Superior temporal gyrus (tissue), 1 donor: ENCODE data around the gene LANCL2.
A peak's percentile ranks its signal among the peaks of the same experiment; 100 is the strongest.

Experiments used
- DNase-seq: peaks from one replicate; pipeline ENCODE4 v3.0.0-alpha.2; 2016; ENCODE audit errors: extremely low spot score

Gene LANCL2

GRCh38 chr7:55361560-55361959, 3.6 kb upstream of the LANCL2 start:
- no peak for DNase-seq

- no peak for DNase-seq
These were observed 2.2 kb upstream of the LANCL2 start for GRCh38 chr7:55362927-55363326.

- DNase-seq = no peak
These were observed 1.6 kb upstream of the LANCL2 start for GRCh38 chr7:55363386-55364170.

- peak; percentile 96 for DNase-seq
These were observed 731 bp downstream of the LANCL2 start for GRCh38 chr7:55365675-55366460.

- no peak for DNase-seq
These were observed 1.4 kb downstream of the LANCL2 start for GRCh38 chr7:55366461-55367070.

GRCh38 chr7:55367283-55367840, 2.2 kb downstream of the LANCL2 start:
- DNase-seq = no peak

GRCh38 chr7:55369427-55370400, 4.6 kb downstream of the LANCL2 start:
- no peak for DNase-seq

- no peak for DNase-seq
These were observed 9.1 kb downstream of the LANCL2 start for GRCh38 chr7:55374213-55374612.

- DNase-seq = no peak
These were observed 10.1 kb downstream of the LANCL2 start for GRCh38 chr7:55375237-55375636.

- no peak for DNase-seq
These were observed 12.2 kb downstream of the LANCL2 start for GRCh38 chr7:55377162-55377817.

- DNase-seq = no peak
These were observed 14.1 kb downstream of the LANCL2 start for GRCh38 chr7:55379285-55379684.

GRCh38 chr7:55381189-55381588, 16.1 kb downstream of the LANCL2 start:
- peak; percentile 63 for DNase-seq

- peak; percentile 69 for DNase-seq
These were observed 16.6 kb downstream of the LANCL2 start for GRCh38 chr7:55381696-55382095.

- DNase-seq = peak; percentile 47
These were observed 17.1 kb downstream of the LANCL2 start for GRCh38 chr7:55382251-55382650.

- DNase-seq = no peak
These were observed 21.4 kb downstream of the LANCL2 start for GRCh38 chr7:55386541-55386940.

- DNase-seq = no peak
These were observed 22.2 kb downstream of the LANCL2 start for GRCh38 chr7:55387062-55387965.

- no peak for DNase-seq
These were observed 31.2 kb downstream of the LANCL2 start for GRCh38 chr7:55396233-55396785.

- DNase-seq = no peak
These were observed 32.5 kb downstream of the LANCL2 start for GRCh38 chr7:55397617-55398016.

GRCh38 chr7:55400191-55400590, 35.1 kb downstream of the LANCL2 start:
- DNase-seq = no peak
